ENCODE data around the gene MRPS17.
A peak's percentile ranks its signal among the peaks of the same experiment; 100 is the strongest.

MRPS17 gene

DNA sequence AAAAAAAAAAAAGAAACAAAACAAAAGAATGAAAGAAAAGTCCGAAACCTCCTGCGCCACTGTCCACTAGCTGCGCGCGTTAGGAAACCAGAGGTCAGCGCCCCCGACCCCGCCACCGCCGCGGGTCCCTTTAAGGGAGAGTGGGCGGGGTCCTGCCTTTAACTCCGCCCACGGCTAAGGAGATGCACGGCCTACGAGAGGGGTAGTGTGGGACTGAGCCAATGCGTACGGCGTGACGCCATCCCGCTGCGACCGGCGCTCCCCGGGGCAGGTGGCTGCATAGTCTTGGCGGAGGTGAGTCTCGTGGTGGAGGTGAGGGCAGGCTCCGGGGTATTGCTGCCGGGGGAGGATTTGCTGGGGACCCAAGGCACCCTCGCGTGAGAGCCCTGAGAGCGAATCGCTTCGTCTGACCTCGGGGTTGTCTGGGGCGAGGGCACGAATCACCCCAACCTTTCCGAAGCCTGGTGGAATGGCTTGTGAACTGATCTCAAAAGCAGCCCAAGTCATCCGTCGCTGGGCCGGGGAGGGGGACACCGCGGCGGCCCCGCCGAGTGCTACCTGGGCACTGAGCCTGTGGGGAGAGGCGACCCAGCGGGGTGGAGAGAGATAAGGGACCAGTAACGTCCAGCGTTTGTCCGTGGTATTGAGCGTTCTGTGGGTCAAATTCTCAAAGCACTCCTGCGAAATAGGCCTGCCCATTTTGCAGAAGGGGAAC lies at the start of gene MRPS17:
MRPS17 (plus strand) TSS at position 241 of the 715 bp plus-strand sequence. CDS start 1,319 bp downstream, outside the sequence.
- DNase-seq (ENCODE audit: low read depth in 2 of 2): peak; percentile 84 to 88

DNA sequence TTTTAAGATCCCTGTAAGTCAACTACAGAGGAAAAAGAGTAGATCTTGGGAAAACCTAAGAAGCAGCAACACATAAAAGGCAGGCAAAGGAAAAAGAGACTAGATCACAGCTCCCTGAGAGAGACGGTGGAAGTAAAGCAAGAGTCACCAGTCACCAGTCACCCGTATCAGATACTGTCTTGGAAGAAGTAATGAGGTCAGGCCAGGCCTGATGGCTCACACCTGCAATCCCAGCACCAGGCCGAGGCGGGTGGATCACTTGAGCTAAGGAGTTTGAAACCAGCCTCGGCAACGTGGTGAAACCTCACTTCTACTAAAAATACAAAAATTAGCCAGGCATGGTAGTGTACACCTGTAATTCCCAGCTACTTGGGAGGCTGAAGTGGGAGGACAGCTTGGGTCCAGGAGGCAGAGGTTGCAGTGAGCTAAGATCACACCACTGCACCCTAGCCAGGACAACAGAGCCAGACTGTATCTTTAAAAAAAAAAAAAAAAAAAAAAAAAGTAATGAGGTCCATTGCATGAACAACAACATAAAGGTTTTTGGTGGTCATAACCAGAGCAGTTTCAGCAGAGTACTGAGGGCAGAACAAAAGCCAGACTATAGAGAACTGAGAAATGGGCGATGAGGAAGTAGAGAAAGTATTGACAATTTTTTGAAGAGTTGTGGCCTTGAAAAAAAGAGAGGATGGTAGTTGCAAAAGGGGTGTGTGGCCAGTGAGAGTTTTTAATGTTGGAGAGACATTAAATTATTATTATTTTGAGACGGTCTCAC lies 47.5 kb upstream of the MRPS17 start:
- DNase-seq (ENCODE audit: low read depth in 2 of 2): no peak

DNA sequence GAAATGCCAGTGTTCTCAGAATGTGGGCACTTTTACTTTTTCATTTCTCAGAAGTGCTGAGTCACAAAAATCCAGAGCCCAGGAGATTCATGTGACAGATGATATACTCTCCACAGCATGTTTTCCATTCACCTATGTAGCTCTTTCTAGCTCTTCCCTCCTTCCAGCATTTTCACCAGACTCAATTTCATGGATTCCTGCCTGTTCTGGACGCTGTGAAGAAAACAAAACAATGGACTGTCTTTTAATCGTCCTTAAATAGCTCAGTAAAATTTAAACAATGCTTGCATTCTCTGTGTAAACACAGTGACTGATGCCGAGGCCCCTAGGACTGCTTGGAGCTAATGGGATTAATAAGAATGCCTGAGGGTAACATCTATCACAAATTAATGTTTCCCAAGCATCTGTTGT lies 38.9 kb upstream of the MRPS17 start:
- no peak for DNase-seq (ENCODE audit: low read depth in 2 of 2)

DNA sequence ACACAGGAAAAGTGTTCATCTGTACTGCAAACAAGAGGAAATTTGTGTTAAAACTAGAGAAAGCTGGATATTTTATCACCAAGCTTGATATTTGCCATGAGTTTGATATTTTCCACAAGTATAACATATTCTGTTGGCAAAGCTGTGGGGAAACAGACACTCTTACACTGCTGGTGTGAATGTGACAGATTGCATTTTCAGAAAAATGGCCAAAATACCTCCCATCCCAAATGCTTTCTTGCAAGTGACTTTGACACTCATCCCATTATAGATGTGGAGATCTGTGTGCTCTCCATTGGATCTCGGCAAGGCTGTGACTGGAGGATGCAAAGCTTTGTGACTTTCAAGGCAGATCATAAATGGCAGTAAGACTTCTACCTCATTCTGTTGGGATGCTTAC lies 33.9 kb upstream of the MRPS17 start:
- no peak for DNase-seq (ENCODE audit: low read depth in 2 of 2)

DNA sequence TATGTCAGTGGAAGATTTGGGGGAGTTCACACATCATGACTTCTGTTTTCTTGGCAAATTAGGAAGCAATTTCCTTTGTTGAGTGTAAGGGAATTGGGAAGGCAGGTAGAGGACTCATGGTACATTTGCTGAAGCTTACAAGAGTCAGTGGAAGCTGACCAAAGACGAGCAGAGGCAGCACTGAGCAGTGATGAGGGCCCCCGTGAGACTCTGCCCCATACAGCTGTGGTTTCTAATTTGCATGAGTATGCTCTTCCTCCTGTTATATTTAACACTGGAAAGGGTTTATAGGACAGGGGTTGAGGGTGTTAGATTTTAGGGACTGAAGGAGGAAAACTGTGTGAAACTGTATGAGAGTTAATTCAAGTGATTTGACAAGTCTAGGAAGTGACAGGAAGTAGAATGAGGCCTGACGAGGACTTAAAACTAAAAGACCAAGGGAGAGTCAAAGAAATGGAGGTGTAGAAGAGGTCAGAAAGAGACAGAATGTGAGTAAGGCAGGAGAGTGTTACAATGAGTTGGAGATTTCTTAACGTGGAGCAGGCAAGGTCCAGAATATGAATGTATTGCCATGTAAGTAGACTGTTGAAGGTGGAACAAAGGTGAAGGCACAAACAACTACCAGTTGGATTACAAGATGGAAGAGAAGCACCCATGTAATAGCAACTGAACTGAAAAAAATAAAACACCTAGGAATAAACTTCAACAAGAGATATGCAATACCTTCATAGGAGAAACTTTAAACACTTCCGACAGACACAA lies 23.5 kb upstream of the MRPS17 start:
- no peak for DNase-seq (ENCODE audit: low read depth in 2 of 2)

DNA sequence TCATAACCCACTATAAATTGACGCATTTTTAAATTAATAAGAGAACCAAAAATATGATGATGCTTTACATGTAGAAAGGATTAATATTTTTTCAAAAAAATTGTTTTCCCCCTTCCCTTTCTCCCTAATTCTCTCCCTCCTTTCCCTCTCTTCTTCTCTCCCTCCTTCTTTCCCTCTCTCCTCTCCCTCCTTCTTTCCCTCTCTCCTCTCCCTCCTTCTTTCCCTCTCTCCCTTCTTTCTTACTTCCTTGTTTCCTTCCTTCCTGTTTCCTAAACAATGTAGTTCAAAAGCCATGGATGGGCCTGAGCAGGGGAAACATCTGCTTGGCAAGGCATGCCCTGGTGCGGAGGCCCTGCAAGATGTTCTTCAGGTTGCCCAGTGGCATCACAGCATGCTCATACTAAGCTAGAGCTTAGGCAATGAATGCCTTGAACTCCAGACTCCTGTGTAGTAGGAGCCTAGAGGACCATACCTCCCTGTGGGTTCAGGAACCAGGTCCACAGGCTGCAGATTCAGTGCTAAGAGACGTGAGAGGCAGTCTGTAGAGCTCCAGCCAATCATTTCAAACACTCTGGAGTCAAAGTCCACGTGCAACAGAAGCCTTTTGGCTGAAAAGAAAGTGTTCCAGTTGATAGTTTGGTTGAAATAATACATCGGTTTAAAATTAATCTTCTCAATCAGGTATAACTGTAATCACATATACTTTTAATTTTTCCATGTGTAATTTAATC lies 20.1 kb upstream of the MRPS17 start:
- no peak for DNase-seq (ENCODE audit: low read depth in 2 of 2)

DNA sequence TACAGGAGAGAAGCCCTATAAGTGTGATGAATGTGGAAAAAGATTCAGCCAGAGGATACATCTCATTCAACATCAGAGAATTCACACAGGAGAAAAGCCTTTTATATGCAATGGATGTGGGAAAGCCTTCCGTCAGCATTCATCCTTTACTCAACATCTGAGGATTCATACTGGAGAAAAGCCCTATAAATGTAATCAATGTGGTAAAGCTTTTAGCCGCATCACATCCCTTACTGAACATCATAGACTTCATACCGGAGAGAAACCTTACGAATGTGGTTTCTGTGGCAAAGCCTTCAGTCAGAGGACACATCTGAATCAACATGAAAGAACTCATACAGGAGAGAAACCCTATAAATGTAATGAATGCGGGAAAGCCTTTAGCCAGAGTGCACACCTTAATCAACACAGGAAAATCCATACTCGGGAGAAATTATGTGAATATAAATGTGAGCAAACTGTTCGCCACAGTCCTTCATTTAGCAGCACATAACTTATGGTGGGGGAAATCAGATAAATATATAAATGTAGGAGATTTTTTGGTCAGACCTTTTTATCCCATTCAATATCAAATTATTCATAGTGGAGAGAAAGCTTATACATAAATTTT lies 12.1 kb upstream of the MRPS17 start:
- no peak for DNase-seq (ENCODE audit: low read depth in 2 of 2)

DNA sequence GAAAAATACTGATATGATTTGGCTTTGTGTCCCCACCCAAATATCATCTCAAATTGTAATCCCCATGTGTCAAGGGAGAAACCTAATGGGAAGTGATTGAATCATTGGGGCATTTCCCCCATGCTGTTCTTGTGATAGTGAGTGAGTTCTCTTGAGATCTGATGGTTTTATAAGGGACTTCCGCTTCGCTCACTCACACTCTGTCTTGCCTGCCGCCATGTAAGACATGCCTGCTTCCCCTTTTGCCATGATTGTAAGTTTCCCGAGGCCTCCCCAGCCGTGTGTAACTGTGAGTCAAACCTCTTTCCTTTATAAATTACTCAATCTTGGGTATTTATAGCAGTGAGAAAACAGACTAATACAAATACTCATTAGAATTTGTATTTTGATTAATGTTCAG lies 5.1 kb upstream of the MRPS17 start:
- no peak for DNase-seq (ENCODE audit: low read depth in 2 of 2)

DNA sequence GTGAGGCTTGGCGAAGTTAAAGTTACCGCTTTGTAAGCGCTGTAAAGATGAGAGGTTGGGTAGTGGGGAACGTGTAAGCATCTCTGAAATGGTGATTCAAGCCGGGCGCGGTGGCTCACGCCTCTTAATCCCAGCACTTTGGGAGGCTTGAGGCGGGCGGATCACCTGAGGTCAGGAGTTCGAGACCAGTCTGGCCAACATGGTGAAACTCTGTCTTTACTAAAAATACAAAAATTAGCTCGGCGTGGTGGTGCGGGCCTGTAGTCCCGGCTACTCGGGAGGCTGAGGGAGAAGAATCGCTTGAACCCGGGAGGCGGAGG lies 635 bp downstream of the MRPS17 start:
- DNase-seq (ENCODE audit: low read depth in 2 of 2): peak in 1 of 2 donors; percentile 2

DNA sequence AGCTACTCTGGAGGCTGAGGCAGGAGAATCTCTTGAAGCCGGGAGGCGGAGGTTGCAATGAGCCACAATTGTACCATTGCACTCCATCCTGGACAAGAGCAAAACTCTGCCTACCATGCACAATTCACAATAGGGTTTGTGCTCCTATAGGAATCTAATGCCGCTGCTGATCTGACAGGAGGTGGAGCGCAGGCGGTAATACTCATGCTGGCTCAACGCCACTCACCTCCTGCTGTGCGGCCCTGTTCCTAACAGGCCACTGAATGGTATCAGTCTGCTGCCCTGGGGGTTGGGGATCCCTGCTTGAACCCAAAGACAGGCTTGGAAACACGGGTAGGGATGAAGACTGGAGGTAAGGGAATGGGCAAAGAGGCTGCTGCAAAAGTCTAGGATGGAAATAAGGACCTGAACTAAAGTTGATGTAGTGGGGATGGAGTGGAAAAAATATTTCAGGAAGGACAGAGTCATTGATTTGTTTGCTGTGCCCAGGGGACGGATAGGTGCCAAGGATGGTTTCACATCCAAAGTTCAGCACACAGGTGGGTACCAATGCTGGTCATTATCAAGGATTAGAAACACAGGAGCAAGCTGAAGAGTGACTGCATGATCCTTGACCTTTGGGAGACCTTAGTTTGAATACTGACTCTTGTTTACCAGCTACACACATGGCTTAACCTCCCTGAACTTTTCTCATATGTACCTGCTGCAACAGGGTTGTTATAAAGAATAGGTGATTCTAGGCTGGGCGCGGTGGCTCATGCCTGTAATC lies 2.2 kb downstream of the MRPS17 start:
- DNase-seq (ENCODE audit: low read depth in 2 of 2): no peak

DNA sequence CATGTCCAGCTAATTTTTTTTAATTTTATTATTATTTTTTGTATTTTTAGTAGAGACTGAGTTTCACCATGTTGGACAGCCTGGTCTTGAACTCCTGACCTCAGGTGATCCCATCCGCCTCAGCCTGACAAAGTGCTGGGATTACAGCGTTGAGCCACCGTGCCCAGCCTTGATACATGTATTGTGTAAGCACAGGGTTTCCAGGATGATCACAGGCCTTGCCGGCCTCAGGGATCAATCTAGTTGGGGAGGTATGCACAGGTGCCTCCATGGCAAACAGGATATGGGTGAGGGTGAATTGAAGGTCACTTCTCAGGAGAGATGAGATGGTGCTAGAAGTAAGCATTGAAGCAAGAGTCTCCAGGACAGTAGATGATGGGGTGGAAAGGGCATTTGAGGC lies 5.5 kb downstream of the MRPS17 start:
- no peak for DNase-seq (ENCODE audit: low read depth in 2 of 2)

DNA sequence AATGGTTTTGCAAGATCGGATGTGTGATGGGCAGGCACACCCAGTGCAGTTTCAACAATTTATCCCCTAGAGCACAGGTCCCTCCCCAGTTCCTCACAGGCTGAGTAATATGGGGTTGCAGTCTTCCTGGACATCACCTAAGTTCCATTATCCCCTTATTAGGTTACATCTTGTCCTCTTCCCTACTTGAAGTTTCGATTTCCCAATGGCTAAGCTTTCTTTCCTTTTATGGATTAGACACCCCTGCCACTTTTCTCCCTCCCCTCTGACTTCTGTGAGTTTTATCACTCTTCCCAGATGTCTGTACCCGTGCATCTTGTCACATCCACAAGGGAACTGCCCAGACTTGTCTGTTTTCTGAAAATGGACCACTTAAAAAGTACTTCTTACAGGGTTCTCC lies 10.3 kb downstream of the MRPS17 start:
- no peak for DNase-seq (ENCODE audit: low read depth in 2 of 2)

DNA sequence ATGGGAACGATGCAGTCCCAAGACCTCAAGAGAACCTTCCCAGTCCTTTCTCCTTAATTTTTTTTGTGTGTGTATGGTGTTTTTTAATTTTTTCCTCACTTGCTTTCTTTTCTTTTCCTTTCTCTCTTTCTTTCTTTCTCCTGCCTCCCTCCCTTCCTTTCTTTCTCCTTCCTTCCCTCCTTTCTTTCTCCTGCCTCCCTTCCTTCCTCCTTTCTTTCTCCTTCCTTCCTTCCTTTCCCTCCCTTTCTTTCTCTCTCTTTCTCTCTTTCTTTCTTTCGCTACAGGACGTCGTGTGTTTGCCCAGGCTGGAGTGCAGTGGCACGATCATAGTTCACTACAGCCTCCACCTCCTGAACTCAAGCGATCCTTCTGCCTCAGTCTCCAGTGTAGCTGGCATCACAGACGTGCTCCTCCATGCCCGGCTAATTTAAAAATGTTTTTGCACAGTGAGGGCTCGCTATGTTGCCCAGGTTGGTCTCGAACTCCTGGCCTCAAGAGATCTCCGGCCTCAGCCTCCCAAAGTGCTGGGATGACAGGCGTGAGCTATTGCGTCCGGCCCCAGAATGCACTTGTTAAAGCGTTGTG lies 12.0 kb downstream of the MRPS17 start:
- no peak for DNase-seq (ENCODE audit: low read depth in 2 of 2)

DNA sequence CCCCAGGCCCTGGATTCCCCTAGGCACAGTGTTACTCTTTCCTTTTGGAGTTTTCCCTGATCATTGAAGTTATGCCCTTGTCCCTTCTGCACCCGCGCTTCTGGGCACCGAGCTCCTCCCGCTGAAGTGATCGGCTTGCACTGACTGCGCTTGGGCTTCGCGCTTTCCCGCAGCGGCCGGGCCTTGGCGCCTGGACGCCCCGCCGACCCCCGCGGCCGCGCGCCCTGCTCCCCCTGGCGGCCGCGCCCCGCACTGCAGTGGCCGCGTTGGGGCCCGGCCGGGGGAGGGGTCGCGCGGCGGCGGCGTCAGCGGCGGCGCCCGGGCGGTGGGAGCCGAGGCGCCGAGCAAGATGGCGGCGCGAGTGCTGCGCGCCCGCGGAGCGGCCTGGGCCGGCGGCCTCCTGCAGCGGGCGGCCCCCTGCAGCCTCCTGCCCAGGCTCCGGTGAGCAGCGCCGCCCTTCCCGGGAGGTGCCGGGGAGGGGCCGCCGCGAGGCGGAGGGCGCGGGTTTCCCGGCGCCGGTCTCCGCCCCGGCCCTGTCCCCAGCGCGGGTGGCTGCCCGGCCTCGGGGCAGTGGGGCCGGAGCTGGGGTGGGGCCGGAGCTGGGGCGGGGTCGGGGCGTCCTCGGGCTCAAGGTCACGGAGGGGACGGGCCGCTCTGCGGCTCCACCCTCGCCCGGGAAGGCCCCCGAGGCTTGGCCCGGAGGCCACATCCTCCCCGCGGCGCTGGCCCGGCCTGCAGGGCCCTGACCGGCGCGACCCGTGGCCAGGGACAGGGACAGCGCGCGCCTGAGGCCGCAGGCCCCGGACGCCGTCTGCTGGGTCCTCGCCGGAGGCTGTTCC lies 12.8 kb downstream of the MRPS17 start, which contains the start of gene NIPSNAP2:
NIPSNAP2 (plus strand) TSS at position 325 of the 839 bp plus-strand sequence; CDS start at position 350, 25 bp downstream.
- DNase-seq (ENCODE audit: low read depth in 2 of 2): peak; percentile 46 to 51

DNA sequence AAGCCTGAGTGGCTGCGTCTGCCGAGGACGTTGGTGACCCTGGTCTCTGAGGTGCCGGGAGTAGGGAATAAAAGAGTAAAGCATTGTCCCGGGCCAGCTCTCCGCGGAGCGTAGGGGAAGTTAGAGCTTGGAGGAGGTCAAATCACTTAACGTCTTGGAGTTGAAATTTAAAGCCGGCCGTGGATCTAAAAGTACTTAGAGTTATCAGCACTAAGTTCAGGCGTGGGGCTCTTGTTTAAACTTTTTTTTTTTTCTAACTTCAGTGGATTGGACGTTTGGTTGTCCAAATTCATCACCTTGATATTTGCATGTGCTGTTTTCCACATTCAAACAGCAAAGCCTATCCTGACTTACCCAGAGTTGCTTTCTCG lies 13.4 kb downstream of the MRPS17 start:
- no peak for DNase-seq (ENCODE audit: low read depth in 2 of 2)

DNA sequence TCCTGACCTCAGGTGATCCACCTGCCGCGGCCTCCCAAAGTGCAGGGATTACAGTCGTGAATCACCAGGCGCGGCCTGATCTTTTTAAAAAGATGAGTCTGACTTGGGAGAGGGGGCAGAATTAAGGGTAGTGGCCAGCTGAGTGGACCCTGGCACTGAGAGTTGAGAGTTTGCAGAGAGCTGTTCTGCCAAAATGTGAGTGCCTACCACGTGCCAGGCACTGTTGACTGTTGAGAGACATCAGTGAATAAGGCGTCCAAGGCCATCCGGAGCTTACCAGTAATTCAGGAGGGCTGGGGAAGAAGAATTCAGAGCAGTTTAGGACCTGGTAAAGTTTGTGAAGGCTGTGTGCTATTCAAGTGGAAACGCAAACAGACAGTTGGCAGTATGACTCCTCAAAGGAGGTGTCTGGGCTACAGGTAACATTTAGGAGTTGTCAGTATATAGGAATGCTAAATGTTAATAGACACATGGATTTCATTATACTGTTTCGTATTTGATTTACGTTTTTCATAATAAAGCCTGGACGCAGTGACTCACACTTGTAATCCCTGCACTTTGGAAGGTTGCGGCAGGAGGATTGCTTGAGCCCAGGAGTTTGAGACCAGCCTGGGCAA lies 14.2 kb downstream of the MRPS17 start:
- DNase-seq (ENCODE audit: low read depth in 2 of 2): no peak

DNA sequence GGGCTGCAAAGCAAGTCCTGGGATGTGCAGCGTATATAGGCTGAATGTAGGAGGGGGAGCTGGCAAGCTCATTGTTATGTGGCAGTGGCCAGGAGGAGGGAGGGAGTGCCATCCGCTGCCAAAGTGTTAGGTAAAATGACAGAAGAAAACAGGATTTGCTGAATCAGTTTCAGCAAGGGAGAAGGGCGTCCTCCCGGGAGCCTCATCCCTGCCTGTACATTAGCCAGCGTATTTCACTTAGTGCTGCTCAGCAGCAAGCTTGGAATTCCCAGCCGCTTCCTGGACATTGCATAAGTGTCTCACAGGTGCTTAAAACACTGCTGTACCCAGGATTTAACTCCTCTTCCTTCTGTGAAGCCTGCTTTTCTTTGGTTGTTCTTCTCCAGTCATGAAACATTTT lies 15.2 kb downstream of the MRPS17 start:
- DNase-seq (ENCODE audit: low read depth in 2 of 2): no peak

DNA sequence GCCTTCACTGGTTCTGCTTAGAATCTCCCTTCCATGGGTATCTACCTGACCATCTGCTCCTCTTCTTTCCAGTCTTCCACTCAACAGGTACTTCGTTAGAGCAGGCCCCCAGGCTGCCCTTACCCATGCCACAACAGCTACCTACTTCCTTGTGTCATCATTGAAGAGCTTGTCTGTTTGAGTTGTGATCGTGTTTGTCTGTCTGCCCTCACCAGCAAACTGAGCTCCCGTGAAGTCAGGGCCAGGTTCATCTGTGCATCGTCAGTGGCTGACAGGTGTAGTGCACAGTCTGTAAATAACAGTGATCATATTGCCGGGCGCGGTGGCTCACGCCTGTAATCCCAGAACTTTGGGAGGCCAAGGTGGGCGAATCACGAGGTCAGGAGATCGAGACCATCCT lies 17.7 kb downstream of the MRPS17 start:
- DNase-seq (ENCODE audit: low read depth in 2 of 2): no peak

DNA sequence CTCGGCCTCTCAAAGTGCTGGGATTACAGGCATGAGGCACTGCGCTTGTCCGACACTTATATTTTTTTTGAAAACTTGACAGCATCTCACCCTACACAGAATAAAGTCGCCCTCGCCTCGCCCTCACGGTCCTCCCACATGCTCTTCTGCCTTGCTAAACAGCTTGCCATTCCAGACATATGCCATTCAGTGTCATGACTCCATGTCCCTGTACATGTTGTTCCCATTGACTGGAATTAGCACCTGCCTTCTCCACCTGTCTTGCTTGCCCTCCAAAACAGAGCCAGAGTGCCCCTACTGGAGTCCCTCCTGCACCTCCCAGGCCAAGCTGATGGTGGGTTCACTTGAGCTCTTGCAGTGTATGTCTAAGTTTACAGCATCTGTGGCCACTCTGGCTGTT lies 18.9 kb downstream of the MRPS17 start:
- no peak for DNase-seq (ENCODE audit: low read depth in 2 of 2)

Measured in stimulated activated CD4-positive, alpha-beta T cell treated with anti-CD3 and anti-CD28 coated beads, Interleukin-4, amount 100 ng/mL, for 48 hours (primary cell).